GM12865 (cell line): Measurements from ENCODE around the gene TGFB2.

Experiments used
- DNase-seq: peaks from one replicate; pipeline ENCODE4 v3.0.0; 2010; ENCODE audit warnings: low read depth
- H3K4me3 ChIP-seq: 2 replicates; pipeline ENCODE4 v1.5.1; 2011; ENCODE audit warnings: mild to moderate bottlenecking, low read depth, low read length, control low read depth
- CTCF ChIP-seq: IDR thresholded peaks from 2 replicates; pipeline ENCODE4 v1.5.1; 2011; ENCODE audit warnings: low read length, control low read depth, low read depth, inconsistent platforms; ENCODE audit not compliant: insufficient read depth; ENCODE audit errors: missing control alignments

Gene TGFB2

GRCh38 chr1:218350035-218350525, 4.9 kb downstream of the TGFB2 start:
- DNase-seq = no peak
- no peak for TF ChIP-seq CTCF
- no peak overlapping the region for H3K4me3 ChIP-seq

DNA sequence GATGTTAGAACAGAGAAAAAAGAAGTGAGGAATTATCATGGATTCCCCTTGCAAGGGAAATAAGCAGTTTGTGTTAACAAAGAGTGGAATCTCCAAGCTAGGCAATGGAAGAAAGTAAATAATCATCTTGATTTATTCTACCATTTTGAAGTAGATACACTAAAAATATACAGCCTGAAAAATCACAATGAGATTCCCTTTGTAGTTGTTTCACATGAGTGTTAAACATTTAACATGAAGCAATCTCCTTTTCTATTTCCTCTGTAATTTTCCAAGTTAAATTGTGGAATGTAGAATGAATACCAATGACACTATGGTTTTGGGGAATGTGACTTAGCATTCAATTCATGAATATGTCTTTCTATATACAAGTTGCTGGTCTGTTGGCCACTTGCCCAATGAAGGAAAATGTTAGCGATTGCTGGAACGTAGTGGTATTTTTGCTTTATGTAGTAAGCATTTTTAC, 5.7 kb downstream of the TGFB2 start:
- DNase-seq = no peak
- TF ChIP-seq CTCF = no peak
- no peak overlapping the region for H3K4me3 ChIP-seq

DNA sequence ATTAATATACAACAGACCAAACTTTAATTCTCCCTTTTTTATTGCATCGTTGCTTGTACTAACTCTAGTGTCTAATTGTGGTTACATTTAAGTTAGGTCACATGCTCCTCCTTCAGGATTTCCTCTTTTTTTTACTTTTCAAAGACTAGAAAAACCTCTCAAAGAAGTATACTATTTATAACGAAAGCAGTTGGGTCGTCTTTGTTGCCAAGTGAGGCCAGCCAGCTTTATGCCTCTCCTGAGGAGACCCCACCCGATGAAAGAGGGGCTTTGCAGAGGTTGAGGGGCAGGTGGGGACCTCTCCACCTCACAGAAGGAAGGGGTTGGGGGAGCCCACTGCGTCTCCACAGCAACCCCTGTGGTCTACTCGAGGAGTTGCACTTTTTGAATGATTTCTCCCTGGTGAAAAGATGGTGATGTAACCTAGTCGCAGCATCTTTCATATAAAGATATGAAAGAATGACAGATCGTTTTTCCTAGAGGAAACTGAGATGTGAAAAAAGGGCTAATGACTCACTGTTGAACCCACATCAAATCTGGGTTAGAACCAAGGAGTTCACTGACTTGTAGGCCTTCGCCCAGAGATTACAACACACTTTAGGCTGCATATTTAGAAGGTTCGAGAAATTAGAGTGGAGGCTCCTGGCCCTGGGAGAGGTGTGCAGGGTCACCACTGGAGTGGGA, 6.4 kb downstream of the TGFB2 start:
- H3K4me3 ChIP-seq = no peak overlapping the region
- DNase-seq = peak; percentile 21
- TF ChIP-seq CTCF = peak; percentile 33

- DNase-seq = no peak
- no peak for TF ChIP-seq CTCF
- H3K4me3 ChIP-seq = no peak overlapping the region
Measured at GRCh38 chr1:218352075-218352438, 6.9 kb downstream of the TGFB2 start.

DNA sequence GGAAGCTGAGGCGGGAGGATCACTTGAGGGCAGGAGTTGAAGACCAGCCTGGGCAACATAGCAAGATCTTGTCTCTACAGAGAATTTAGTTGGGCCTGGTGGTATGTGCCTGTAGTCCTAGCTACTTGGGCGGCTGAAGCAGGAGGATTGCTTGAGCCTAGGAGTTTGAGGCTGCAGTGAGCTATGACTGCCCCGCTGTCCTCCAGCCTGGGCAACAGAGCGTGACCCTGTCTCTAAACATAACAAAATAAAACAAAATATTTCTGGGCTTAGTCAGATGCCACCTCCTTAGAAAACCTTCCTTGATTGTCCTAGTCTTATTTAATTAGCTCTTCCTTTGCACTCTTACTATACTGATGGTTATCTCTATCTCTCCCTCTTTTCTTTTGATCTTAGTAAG, 8.5 kb downstream of the TGFB2 start:
- H3K4me3 ChIP-seq = no peak overlapping the region
- DNase-seq = no peak
- no peak for TF ChIP-seq CTCF

- H3K4me3 ChIP-seq = no peak overlapping the region
- no peak for DNase-seq
- TF ChIP-seq CTCF = no peak
Measured at GRCh38 chr1:218355278-218355677, 10.1 kb downstream of the TGFB2 start.
